Omental fat pad (tissue), 4 donors: ENCODE data around the gene MPZL1. TPM values are rescaled to one million over a fixed set of nuclear protein-coding genes. Genes with fewer than 3 reads are reported as not detected.
"Not testable (repeated sequence)": the region's sequence is repeated elsewhere in the genome, so short reads cannot be mapped to it uniquely, and the experiment has no call there.

ENCODE experiments used
- ATAC-seq: fragments of 150-250 bp; one replicate; pipeline ENCODE4 v1.9.1; 2016; ENCODE audit warnings: mild to moderate bottlenecking, moderate library complexity; ENCODE audit not compliant: low FRiP score
- DNase-seq: peaks from one replicate; pipeline ENCODE4 v3.0.0-alpha.2; 2019; ENCODE audit warnings: low spot score
- CTCF ChIP-seq, 3 donors: fragments of 450-650 bp; IDR thresholded peaks; one replicate each; pipeline ENCODE4 v1.5.1; 2016 to 2017; ENCODE audit warnings: antibody characterized with exemption in 3 of 3, mild to moderate bottlenecking in 3 of 3, moderate library complexity in 2 of 3
- total RNA-seq, 4 donors: library from RNA; depleted of rRNA; stranded (reverse); fragments of >200 nt; gene quantifications; one replicate each; pipeline ENCODE4 v1.1.0, GENCODE V29; 2016

Gene MPZL1
- total RNA-seq, 4 donors from 2014 or later = 102 to 116 (median 108) TPM

- no peak for ATAC-seq
- no peak for DNase-seq
- no peak for TF ChIP-seq CTCF (IDR thresholded peaks at IDR 0.05)
Measured at GRCh38 chr1:167821969-167822685, 100.3 kb downstream of the MPZL1 start.

GRCh38 chr1:167824163-167824794, 102.5 kb downstream of the MPZL1 start:
- ATAC-seq = no peak
- TF ChIP-seq CTCF (IDR thresholded peaks at IDR 0.05) = no peak
- DNase-seq = no peak

GRCh38 chr1:167825419-167826079, 103.8 kb downstream of the MPZL1 start:
- no peak for ATAC-seq
- no peak for TF ChIP-seq CTCF (IDR thresholded peaks at IDR 0.05)
- DNase-seq = no peak

GRCh38 chr1:167826127-167826526, 104.3 kb downstream of the MPZL1 start:
- DNase-seq (no peak), ATAC-seq (no peak)
- no peak for TF ChIP-seq CTCF (IDR thresholded peaks at IDR 0.05)

- no peak for ATAC-seq
- no peak for TF ChIP-seq CTCF (IDR thresholded peaks at IDR 0.05)
- no peak for DNase-seq
Measured at GRCh38 chr1:167829868-167830267, 108.1 kb downstream of the MPZL1 start.

GRCh38 chr1:167830668-167831067, 108.9 kb downstream of the MPZL1 start:
- ATAC-seq, DNase-seq: not testable (repeated sequence)

GRCh38 chr1:167832693-167833092, 110.9 kb downstream of the MPZL1 start:
- no peak for TF ChIP-seq CTCF (IDR thresholded peaks at IDR 0.05)
- no peak for ATAC-seq
- no peak for DNase-seq
